GM23248 (cell line): ENCODE measurements around the gene TLCD2. TPM values are rescaled to one million over a fixed set of nuclear protein-coding genes. Genes with fewer than 3 reads are reported as not detected.
A peak's percentile ranks its signal among the peaks of the same experiment; 100 is the strongest.

Experiments
- DNase-seq: peaks from one replicate; pipeline ENCODE4 v3.0.0-alpha.2; 2015
- H2AFZ ChIP-seq: fragments of 200-600 bp; sonication (generic); 2 replicates; pipeline ENCODE4 v1.6.1; 2016; ENCODE audit warnings: antibody characterized with exemption
- H3F3A ChIP-seq: fragments of 200-600 bp; sonication (generic); 2 replicates; pipeline ENCODE4 v1.6.1; 2016; ENCODE audit warnings: mild to moderate bottlenecking, antibody characterized with exemption, mixed run types; ENCODE audit not compliant: insufficient read depth
- H3K27ac ChIP-seq: fragments of 200-600 bp; sonication (generic); 2 replicates; pipeline ENCODE4 v1.5.1; 2016; ENCODE audit warnings: mild to moderate bottlenecking
- H3K27me3 ChIP-seq: fragments of 200-600 bp; sonication (generic); replicated peaks from 2 replicates; pipeline ENCODE4 v1.6.1; 2016; ENCODE audit warnings: mild to moderate bottlenecking; ENCODE audit not compliant: insufficient read depth
- H3K36me3 ChIP-seq: fragments of 200-600 bp; sonication (generic); 2 replicates; pipeline ENCODE4 v1.6.1; 2016; ENCODE audit warnings: low read depth, mild to moderate bottlenecking
- H3K4me1 ChIP-seq: fragments of 200-600 bp; sonication (generic); 2 replicates; pipeline ENCODE4 v1.6.1; 2016; ENCODE audit warnings: mild to moderate bottlenecking; ENCODE audit not compliant: insufficient read depth
- H3K4me2 ChIP-seq: fragments of 200-600 bp; sonication (generic); one replicate; pipeline ENCODE4 v1.6.1; 2016; ENCODE audit warnings: mild to moderate bottlenecking; ENCODE audit not compliant: unreplicated experiment
- H3K4me3 ChIP-seq: fragments of 200-600 bp; sonication (generic); 2 replicates; pipeline ENCODE4 v1.5.1; 2016; ENCODE audit warnings: mild to moderate bottlenecking
- H3K79me2 ChIP-seq: fragments of 200-600 bp; sonication (generic); 2 replicates; pipeline ENCODE4 v1.6.1; 2016; ENCODE audit warnings: mild to moderate bottlenecking; ENCODE audit not compliant: insufficient read depth
- H3K9ac ChIP-seq: fragments of 200-600 bp; sonication (generic); 2 replicates; pipeline ENCODE4 v1.6.1; 2016; ENCODE audit warnings: mild to moderate bottlenecking
- H3K9me2 ChIP-seq: fragments of 200-600 bp; sonication (generic); 2 replicates; pipeline ENCODE4 v1.6.1; 2016; ENCODE audit warnings: mixed run types, mild to moderate bottlenecking, moderate library complexity; ENCODE audit not compliant: insufficient read depth
- H3K9me3 ChIP-seq: fragments of 200-600 bp; sonication (generic); one replicate; pipeline ENCODE4 v1.6.1; 2017; ENCODE audit warnings: low read depth
- H4K20me1 ChIP-seq: fragments of 200-600 bp; sonication (generic); 2 replicates; pipeline ENCODE4 v1.6.0; 2016; ENCODE audit not compliant: insufficient read depth
- EZH2 ChIP-seq: fragments of 200-600 bp; sonication (generic); IDR thresholded peaks from 2 replicates; pipeline ENCODE4 v1.6.1; 2018; ENCODE audit warnings: antibody characterized with exemption, mild to moderate bottlenecking; ENCODE audit not compliant: insufficient read depth, poor library complexity, severe bottlenecking
- EZH2phosphoT487 ChIP-seq: fragments of 200-600 bp; sonication (generic); IDR thresholded peaks from 2 replicates; pipeline ENCODE4 v1.6.1; 2018; ENCODE audit warnings: antibody characterized with exemption, moderate library complexity, mild to moderate bottlenecking, low read depth; ENCODE audit not compliant: insufficient read depth
- WGBS, 2 experiments: methylation state at CpG; one replicate each; pipeline ENCODE4 v1.1.6; 2015 to 2017; ENCODE audit warnings: low lambda C conversion rate in 2 of 2, low coverage in 1 of 2; ENCODE audit errors: missing lambda C conversion rate in 2 of 2; 5-methylcytosine and 5-hydroxymethylcytosine counted together
- in situ Hi-C: fragments of 300-500 bp; cut with MboI; formaldehyde crosslinking; loops from 2 replicates; pipeline ENCODE4 v1.15.0; 2020
- polyA plus RNA-seq: library from polyadenylated mRNA; unstranded; fragments of >200 nt; fragmentation: Nextera tagmentation; extraction: Ambion mirVana; gene quantifications from 2 replicates; pipeline ENCODE4 v1.2.1, GENCODE V29; 2016
- total RNA-seq: library from RNA; depleted of rRNA; stranded (reverse); fragments of >200 nt; shearing (Covaris generic); gene quantifications from 2 replicates; pipeline ENCODE4 v1.2.3, GENCODE V29; 2014

TLCD2 gene
- total and polyA plus RNA-seq, 2 experiments from 2014 or later, result 2.2 to 2.4 TPM

DNA sequence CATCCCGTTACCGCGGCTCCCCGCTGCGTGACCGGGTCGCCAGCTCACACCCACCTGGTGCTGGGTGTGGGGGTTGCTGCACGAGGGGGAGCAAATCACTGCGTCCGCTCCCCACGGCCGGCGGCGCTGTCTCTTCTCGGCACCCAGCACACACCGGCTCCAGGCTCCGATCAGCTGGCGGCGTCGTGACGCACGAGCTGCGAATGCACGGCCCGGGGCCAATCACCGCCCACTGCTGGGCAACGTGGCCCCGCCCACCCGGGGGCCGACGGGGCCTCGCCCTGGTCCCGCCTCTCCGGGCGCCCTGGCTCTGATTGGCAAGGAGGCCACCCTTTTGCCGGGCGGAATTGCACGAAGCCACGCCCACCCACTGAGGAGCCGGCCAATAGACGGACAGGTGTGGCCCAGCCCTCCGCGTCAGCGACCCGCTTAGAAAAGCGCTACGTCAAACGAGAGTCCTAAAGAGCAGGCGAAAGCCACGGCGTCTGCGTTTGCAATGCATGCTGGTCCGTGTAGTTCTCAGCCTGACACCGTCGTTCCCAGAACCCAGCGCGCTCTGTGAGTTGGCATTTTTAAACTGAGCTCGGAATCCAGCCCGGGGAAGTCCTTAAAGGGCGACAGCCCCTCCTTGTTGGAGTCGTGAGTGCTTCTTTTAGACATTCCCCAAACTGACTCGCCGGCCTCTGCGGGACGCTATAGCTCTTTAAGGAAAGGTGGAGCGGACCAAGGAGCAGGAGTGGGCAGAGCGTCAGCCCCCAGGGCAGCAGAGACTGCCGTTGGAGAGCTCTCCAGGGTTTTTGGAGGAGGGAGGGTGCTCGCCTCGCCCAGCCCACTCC is 6.1 kb upstream of the TLCD2 start:
- no peak overlapping the region for H2AFZ ChIP-seq
- in situ Hi-C loops, result no loop called here
- no peak for TF ChIP-seq EZH2phosphoT487
- TF ChIP-seq EZH2, result no peak
- peaks cover 31% of the 10 kb centered on the region for H3F3A ChIP-seq
- peak overlapping the region; percentile 94 for H3K4me3 ChIP-seq
- H3K9me3 ChIP-seq, result no peaks in the 10 kb centered on the region
- H3K9ac ChIP-seq, result peak overlapping the region; percentile 99
- peak overlapping the region; percentile 95 for H3K4me2 ChIP-seq
- H3K9me2 ChIP-seq, result no peaks in the 10 kb centered on the region
- peak overlapping the region; percentile 99 for H3K27ac ChIP-seq
- peak; percentile 100 for DNase-seq
- H3K79me2 ChIP-seq, result peaks cover 39% of the 10 kb centered on the region
- peaks cover 36% of the 10 kb centered on the region for H3K4me1 ChIP-seq
- 1% methylated on average over 63 to 70 of the region's 70 CpGs for WGBS, 2 experiments
- no peaks in the 10 kb centered on the region for H3K27me3 ChIP-seq
- H4K20me1 ChIP-seq, result peaks cover 21% of the 10 kb centered on the region; the same call in 1 of the 2 replicates
- H3K36me3 ChIP-seq, result peaks cover 30% of the 10 kb centered on the region

DNA sequence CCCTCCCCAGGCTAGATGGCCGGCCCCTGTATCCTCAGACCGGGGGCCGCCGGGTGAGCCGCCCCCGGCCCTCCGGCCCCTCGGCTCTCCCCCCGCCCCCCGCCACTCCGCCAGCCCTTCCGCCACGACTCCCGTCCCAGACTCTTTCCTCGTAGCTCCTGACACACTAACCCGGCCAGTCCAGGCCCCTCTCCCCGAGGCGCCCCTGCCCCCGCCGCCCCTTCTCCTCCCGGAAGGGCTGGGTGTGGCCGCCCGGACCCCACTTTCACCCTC is 5.6 kb upstream of the TLCD2 start:
- Histone ChIP-seq H3K36me3 (peaks cover 30% of the 10 kb centered on the region), H3F3A (peaks cover 34% of the 10 kb centered on the region), H3K9me3 (no peaks in the 10 kb centered on the region), H3K9ac (peak overlapping the region; percentile 99), H3K4me1 (peaks cover 41% of the 10 kb centered on the region), H3K27ac (peak overlapping the region; percentile 98), H3K4me3 (peak overlapping the region; percentile 94), H3K9me2 (no peaks in the 10 kb centered on the region), H4K20me1 (peaks cover 21% of the 10 kb centered on the region; the same call in 1 of the 2 replicates), H3K79me2 (peaks cover 40% of the 10 kb centered on the region), H3K27me3 (no peaks in the 10 kb centered on the region), H2AFZ (no peak overlapping the region), H3K4me2 (peak overlapping the region; percentile 84)
- in situ Hi-C loops, result no loop called here
- DNase-seq, result no peak
- TF ChIP-seq EZH2phosphoT487 (no peak), EZH2 (no peak)
- 0 to 1% methylated on average over 2 to 23 of the region's 23 CpGs for WGBS, 2 experiments

DNA sequence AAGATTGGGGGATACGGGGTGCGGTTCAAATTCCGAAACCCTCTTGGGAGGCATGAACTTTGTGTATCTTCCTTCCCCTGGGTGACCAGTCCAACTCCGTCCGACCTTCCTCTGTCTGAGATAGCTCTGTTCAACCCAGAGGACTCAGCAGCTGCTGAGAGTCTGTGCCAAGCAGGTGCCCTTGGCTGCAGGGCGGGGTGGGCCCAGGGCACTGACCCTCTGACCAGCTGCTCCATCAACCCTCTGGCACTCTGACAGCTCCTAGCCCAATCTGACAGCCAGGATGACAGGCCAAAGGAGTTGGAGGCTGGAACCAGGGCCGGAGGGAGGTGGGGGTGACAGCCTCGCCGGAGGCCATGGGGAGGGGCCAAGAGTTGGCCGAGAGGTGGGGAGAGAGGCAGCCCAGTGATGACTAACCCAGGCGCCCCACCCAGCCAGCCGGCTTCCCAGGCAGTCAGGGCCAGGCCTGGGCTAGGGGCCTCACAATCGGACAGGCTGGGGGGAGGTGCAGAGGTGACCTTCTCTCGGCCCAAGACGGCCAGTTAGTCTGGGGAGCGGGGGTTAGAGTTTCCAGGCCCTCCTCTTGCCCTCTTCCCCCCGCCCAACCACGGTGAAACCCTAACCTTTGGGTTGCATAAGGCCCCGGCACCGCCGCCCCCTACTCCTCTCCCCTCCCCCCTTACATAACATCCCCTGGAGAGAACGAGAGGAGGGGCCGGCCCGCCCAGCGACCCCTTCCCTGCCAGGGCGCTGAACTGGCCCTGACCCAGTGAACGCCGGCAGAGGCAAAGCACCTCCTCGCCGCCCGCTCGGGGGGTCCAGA is 5.0 kb upstream of the TLCD2 start:
- H3K36me3 ChIP-seq, result peaks cover 30% of the 10 kb centered on the region

GRCh38 chr17:1714427-1714979 is 4.3 kb upstream of the TLCD2 start:
- Histone ChIP-seq H3K36me3 (peaks cover 30% of the 10 kb centered on the region), H3K79me2 (peaks cover 40% of the 10 kb centered on the region), H3K9ac (peak overlapping the region; percentile 99), H3K4me2 (peak overlapping the region; percentile 96), H3K9me2 (no peaks in the 10 kb centered on the region), H3F3A (peaks cover 34% of the 10 kb centered on the region), H3K9me3 (no peaks in the 10 kb centered on the region), H3K4me1 (peaks cover 42% of the 10 kb centered on the region), H3K27me3 (no peaks in the 10 kb centered on the region), H3K4me3 (peak overlapping the region; percentile 94), H2AFZ (no peak overlapping the region), H3K27ac (peak overlapping the region; percentile 98), H4K20me1 (peaks cover 21% of the 10 kb centered on the region; the same call in 1 of the 2 replicates)
- in situ Hi-C loops, result no loop called here
- 0 to 2% methylated on average over 13 to 16 of the region's 19 CpGs for WGBS, 2 experiments
- DNase-seq, result peak; percentile 100
- TF ChIP-seq EZH2, result no peak
- TF ChIP-seq EZH2phosphoT487, result no peak

More for the DNA sequence above, 5.0 kb upstream of the TLCD2 start:
- Histone ChIP-seq H3K4me3 (peak overlapping the region; percentile 94), H3K4me1 (peaks cover 42% of the 10 kb centered on the region), H4K20me1 (peaks cover 21% of the 10 kb centered on the region; the same call in 1 of the 2 replicates), H3K79me2 (peaks cover 40% of the 10 kb centered on the region), H3K27me3 (no peaks in the 10 kb centered on the region), H3K4me2 (peak overlapping the region; percentile 84), H3F3A (peaks cover 34% of the 10 kb centered on the region), H2AFZ (no peak overlapping the region), H3K9me3 (no peaks in the 10 kb centered on the region), H3K9ac (peak overlapping the region; percentile 99), H3K27ac (peak overlapping the region; percentile 98), H3K9me2 (no peaks in the 10 kb centered on the region)
- WGBS, 2 experiments, result 0 to 2% methylated on average over 15 to 30 of the region's 32 CpGs
- TF ChIP-seq EZH2phosphoT487, result no peak
- TF ChIP-seq EZH2, result no peak
- in situ Hi-C loops, result no loop called here
- DNase-seq, result peak; percentile 96
